ENCODE measurements around the gene LONRF2.

The LONRF2 gene

DNA sequence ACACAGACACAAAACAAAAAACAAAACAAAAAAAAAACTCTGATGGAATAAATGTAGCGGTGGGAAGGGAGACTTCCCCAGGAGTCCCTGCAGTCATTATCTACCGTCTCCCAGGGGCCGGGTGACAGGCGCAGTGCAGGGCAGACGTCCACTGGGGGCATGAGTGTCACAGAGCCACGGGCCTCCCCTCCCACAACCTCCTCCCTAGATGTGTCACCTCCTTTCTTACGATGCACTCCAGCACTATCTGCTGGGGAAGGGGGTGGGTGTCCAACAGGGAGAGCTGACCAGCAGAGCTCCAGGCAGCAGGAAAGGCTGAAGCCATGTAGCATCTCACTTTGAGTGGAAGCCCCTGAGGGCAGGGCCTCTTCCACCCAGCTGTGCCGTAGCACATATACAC is 84.5 kb downstream of the LONRF2 start:
- DNase-seq (ENCODE audit: low read depth in 2 of 3, low spot score in 1 of 3) = no peak

- DNase-seq (ENCODE audit: low read depth in 2 of 3, low spot score in 1 of 3) = no peak
These were observed 85.1 kb downstream of the LONRF2 start for GRCh38 chr2:100237163-100237562.

DNA sequence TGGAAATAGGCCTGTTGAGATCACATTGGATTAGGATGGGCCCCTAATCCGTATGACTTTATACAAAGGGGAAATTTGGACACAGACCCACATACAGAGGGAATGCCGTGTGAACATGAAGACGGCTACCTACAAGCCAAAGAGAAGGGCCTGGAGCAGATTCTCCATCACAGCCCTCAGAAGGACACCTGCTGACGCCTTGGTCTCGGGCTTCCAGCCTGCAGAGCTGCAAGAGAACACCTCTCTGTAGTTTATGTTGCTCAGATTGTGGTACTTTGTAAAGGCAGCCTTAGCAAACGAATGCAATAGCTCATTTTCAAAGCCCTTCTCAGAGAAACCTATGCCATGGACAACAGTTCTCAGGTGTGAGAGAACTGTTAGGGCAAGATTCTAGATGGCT is 86.1 kb downstream of the LONRF2 start:
- no peak for DNase-seq (ENCODE audit: low read depth in 2 of 3, low spot score in 1 of 3)

GRCh38 chr2:100235581-100235980 is 86.7 kb downstream of the LONRF2 start:
- no peak for DNase-seq (ENCODE audit: low read depth in 2 of 3, low spot score in 1 of 3)

GRCh38 chr2:100235098-100235497 is 87.2 kb downstream of the LONRF2 start:
- DNase-seq (ENCODE audit: low read depth in 2 of 3, low spot score in 1 of 3) = no peak

DNA sequence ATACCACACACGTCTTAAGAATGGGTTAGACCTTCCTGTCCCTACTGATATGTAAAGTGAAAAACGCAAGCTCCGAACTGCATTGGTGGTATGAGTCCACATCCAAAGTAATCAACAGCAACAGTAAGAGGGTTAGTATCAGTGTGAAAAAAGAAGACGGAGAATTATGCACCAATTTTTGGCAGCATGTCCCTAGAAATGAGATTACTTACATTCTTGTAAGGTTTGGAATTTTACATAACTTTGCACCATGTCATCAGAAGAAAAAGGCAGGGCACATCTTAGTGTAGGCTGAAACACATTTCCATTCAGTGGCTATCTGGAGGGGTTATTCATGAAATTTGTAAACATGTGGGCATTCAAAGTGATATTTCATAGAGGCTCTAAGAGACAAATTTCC is 88.2 kb downstream of the LONRF2 start:
- no peak for DNase-seq (ENCODE audit: low read depth in 2 of 3, low spot score in 1 of 3)

DNA sequence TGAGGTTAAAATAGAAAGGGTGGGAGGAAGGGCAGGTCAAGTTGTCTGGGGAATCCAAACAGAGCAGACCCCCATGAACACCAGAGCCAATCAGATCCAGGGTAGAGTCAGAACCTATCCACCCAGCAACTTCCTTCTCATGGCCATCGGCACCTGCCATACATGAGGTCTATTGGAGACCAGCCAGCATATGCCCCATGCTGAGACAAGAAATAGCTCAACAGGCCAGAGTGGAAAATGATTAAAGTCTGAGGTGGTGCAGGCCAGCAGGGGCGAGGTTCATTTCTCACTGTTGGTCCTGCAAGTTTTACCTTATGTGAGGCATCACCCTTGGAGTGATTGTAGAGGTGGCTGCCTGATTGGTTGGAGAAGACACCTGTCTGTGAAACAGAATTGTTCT is 89.2 kb downstream of the LONRF2 start:
- DNase-seq (ENCODE audit: low read depth in 2 of 3, low spot score in 1 of 3) = no peak

GRCh38 chr2:100230754-100231153 is 91.5 kb downstream of the LONRF2 start:
- no peak for DNase-seq (ENCODE audit: low read depth in 2 of 3, low spot score in 1 of 3)

GRCh38 chr2:100228967-100229366 is 93.3 kb downstream of the LONRF2 start:
- no peak for DNase-seq (ENCODE audit: low read depth in 2 of 3, low spot score in 1 of 3)

GRCh38 chr2:100228415-100228814 is 93.9 kb downstream of the LONRF2 start:
- DNase-seq (ENCODE audit: low read depth in 2 of 3, low spot score in 1 of 3) = no peak

GRCh38 chr2:100224988-100225710 is 97.2 kb downstream of the LONRF2 start:
- no peak for DNase-seq (ENCODE audit: low read depth in 2 of 3, low spot score in 1 of 3)

DNA sequence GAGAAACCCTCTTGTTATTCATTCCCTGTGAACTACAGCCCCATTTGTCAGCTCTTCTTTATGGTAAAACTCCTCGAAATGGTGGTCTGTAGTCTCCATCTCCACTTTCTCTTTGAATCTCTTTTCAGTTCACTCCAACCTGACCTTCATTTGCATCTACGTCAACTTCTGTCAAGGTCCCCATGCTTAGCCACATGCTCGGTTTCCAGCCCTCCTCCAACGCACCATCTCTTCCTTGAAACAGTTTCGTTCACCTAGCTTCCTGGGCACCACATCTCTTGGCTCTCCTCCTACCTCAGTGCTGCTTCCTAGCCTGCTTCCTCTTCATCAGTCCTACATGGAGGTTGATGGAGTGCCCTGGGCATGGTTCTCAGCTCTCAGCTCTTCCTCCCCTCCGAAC is 98.8 kb downstream of the LONRF2 start:
- DNase-seq (ENCODE audit: low read depth in 2 of 3, low spot score in 1 of 3) = no peak

Data from stimulated activated CD4-positive, alpha-beta T cell treated with anti-CD3 and anti-CD28 coated beads, Interleukin-12 subunit alpha, Interleukin-12 subunit beta, amount 100 ng/mL, for 48 hours (primary cell).